ENCODE data around the gene IDNK.

Gene IDNK

DNA sequence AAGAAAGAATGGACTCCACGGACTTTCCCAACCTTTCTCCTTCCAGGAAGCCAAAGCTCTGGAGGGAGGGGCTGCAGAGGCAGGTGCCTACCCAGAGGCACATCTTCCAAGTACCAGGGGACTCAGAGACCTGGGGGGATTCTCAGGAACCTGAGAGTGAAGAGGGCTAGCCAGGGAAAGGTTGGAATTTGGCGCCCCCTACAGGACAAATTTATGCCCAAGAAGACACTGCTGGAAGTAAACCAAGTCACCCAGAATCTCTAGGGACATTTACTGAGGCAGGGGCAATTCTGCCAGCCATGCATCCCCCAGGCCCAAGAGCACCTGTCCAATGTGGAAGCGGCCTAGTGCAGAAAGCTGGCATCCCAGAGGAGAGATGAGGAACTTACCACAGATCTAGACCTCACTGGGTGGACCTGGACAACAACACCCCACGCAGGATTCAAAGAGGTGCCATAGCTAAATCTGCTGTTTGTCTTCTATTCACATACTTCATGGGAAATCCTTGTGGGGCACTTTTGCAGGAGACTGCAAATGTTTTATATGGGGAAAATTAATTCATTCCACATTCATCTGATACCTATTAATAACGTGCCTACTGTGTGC, 25.9 kb upstream of the IDNK start:
- TF ChIP-seq, protein P1, sequence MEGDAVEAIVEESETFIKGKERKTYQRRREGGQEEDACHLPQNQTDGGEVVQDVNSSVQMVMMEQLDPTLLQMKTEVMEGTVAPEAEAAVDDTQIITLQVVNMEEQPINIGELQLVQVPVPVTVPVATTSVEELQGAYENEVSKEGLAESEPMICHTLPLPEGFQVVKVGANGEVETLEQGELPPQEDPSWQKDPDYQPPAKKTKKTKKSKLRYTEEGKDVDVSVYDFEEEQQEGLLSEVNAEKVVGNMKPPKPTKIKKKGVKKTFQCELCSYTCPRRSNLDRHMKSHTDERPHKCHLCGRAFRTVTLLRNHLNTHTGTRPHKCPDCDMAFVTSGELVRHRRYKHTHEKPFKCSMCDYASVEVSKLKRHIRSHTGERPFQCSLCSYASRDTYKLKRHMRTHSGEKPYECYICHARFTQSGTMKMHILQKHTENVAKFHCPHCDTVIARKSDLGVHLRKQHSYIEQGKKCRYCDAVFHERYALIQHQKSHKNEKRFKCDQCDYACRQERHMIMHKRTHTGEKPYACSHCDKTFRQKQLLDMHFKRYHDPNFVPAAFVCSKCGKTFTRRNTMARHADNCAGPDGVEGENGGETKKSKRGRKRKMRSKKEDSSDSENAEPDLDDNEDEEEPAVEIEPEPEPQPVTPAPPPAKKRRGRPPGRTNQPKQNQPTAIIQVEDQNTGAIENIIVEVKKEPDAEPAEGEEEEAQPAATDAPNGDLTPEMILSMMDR (IDR thresholded peaks at IDR 0.05; ENCODE audit: low read length), result peak; percentile 84
- no peak for TF ChIP-seq EZH2phosphoT487 (IDR thresholded peaks at IDR 0.05; ENCODE audit: low read length)
- Histone ChIP-seq H2AFZ (ENCODE audit: low read length) (no peak overlapping the region), H3K9me3 (replicated peaks; ENCODE audit: insufficient read depth, low read length) (no peaks in the 10 kb centered on the region), H3K27me3 (replicated peaks; ENCODE audit: insufficient read depth, low read length) (no peaks in the 10 kb centered on the region), H3K36me3 (replicated peaks; ENCODE audit: insufficient read depth, low read length) (no peaks in the 10 kb centered on the region), H3K9ac (ENCODE audit: low read length) (no peak overlapping the region), H3K4me3 (ENCODE audit: low read length) (no peak overlapping the region), H3F3A (ENCODE audit: insufficient read depth, low read length) (no peaks in the 10 kb centered on the region), H3K79me2 (ENCODE audit: low read length) (no peaks in the 10 kb centered on the region), H3K27ac (ENCODE audit: low read length) (no peak overlapping the region), H3K9me2 (replicated peaks; ENCODE audit: insufficient read depth, low read length) (no peaks in the 10 kb centered on the region), H3K4me2 (ENCODE audit: low read depth, low read length) (no peak overlapping the region), H4K20me1 (ENCODE audit: insufficient read depth, low read length) (no peaks in the 10 kb centered on the region), H3K4me1 (ENCODE audit: low read length) (no peaks in the 10 kb centered on the region)
- DNase-seq, result peak; percentile 31

DNA sequence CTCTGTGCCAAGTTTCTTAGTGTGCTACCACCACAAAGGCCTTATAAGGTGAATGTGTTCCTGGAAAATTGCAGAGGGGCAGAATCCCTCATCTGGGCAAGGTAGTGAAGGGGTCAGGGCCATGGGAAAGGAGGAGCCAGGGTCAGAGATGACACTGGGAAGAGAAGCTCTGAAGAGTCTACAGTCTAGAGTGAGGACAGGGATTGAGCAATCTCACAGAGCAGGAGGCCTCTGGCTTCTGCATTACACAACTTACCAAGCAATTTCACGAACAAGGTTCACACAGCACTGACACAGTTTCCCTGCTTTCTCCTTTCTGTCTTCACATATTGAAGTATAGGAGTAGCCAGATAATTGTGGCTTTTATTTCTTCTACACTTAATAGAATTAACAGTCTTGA, 24.5 kb upstream of the IDNK start:
- Histone ChIP-seq H3K4me1 (ENCODE audit: low read length) (no peaks in the 10 kb centered on the region), H3K4me2 (ENCODE audit: low read depth, low read length) (no peak overlapping the region), H3K9me3 (replicated peaks; ENCODE audit: insufficient read depth, low read length) (no peaks in the 10 kb centered on the region), H3K27me3 (replicated peaks; ENCODE audit: insufficient read depth, low read length) (no peaks in the 10 kb centered on the region), H3K4me3 (ENCODE audit: low read length) (no peak overlapping the region), H3K9me2 (replicated peaks; ENCODE audit: insufficient read depth, low read length) (no peaks in the 10 kb centered on the region), H2AFZ (ENCODE audit: low read length) (no peak overlapping the region), H3K9ac (ENCODE audit: low read length) (no peak overlapping the region), H4K20me1 (ENCODE audit: insufficient read depth, low read length) (no peaks in the 10 kb centered on the region), H3K36me3 (replicated peaks; ENCODE audit: insufficient read depth, low read length) (no peaks in the 10 kb centered on the region), H3F3A (ENCODE audit: insufficient read depth, low read length) (no peaks in the 10 kb centered on the region), H3K79me2 (ENCODE audit: low read length) (no peaks in the 10 kb centered on the region), H3K27ac (ENCODE audit: low read length) (no peak overlapping the region)
- TF ChIP-seq, protein P1 (IDR thresholded peaks at IDR 0.05; ENCODE audit: low read length), result no peak
- TF ChIP-seq EZH2 (optimal IDR thresholded peaks at IDR 0.05; ENCODE audit: low read depth, low read length), result no peak
- no peak for TF ChIP-seq EZH2phosphoT487 (IDR thresholded peaks at IDR 0.05; ENCODE audit: low read length)
- DNase-seq, result no peak

DNA sequence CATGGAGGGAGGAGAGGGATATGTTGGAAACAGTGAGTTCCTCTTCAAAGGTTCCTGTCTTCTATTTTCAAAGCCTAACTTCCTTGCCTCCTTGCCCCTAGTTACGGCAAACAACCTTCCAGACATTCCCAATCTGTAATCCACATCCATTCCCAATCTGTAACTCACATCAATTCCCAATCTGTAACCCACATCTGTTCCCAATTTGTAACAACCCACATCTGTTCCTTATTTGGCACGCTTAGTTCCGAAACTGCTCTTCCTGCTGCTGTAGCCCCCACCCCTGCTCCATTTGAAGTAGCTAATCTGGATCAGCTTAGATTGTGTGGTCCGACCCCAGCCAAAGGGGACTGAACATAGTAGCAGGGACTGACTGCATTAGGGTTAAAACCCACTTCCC, 23.9 kb upstream of the IDNK start:
- no peak for DNase-seq
- no peak overlapping the region for H3K4me2 ChIP-seq (ENCODE audit: low read depth, low read length)
- no peaks in the 10 kb centered on the region for H3K9me3 ChIP-seq (replicated peaks; ENCODE audit: insufficient read depth, low read length)
- H3F3A ChIP-seq (ENCODE audit: insufficient read depth, low read length), result no peaks in the 10 kb centered on the region
- no peaks in the 10 kb centered on the region for H3K27me3 ChIP-seq (replicated peaks; ENCODE audit: insufficient read depth, low read length)
- H3K9me2 ChIP-seq (replicated peaks; ENCODE audit: insufficient read depth, low read length), result no peaks in the 10 kb centered on the region
- H3K4me1 ChIP-seq (ENCODE audit: low read length), result no peaks in the 10 kb centered on the region
- no peak overlapping the region for H2AFZ ChIP-seq (ENCODE audit: low read length)
- no peaks in the 10 kb centered on the region for H3K79me2 ChIP-seq (ENCODE audit: low read length)
- no peaks in the 10 kb centered on the region for H4K20me1 ChIP-seq (ENCODE audit: insufficient read depth, low read length)
- H3K36me3 ChIP-seq (replicated peaks; ENCODE audit: insufficient read depth, low read length), result no peaks in the 10 kb centered on the region
- TF ChIP-seq EZH2 (optimal IDR thresholded peaks at IDR 0.05; ENCODE audit: low read depth, low read length), result no peak
- TF ChIP-seq, protein P1 (IDR thresholded peaks at IDR 0.05; ENCODE audit: low read length), result no peak
- no peak for TF ChIP-seq EZH2phosphoT487 (IDR thresholded peaks at IDR 0.05; ENCODE audit: low read length)
- no peak overlapping the region for H3K9ac ChIP-seq (ENCODE audit: low read length)
- H3K27ac ChIP-seq (ENCODE audit: low read length), result no peak overlapping the region
- no peak overlapping the region for H3K4me3 ChIP-seq (ENCODE audit: low read length)
